ENCODE measurements around the gene NPAS3.

NPAS3 gene

GRCh38 chr14:33393895-33394368 lies 455.3 kb downstream of the NPAS3 start:
- DNase-seq = no peak

- DNase-seq = no peak
These were observed 462.6 kb downstream of the NPAS3 start for GRCh38 chr14:33401311-33401710.

DNA sequence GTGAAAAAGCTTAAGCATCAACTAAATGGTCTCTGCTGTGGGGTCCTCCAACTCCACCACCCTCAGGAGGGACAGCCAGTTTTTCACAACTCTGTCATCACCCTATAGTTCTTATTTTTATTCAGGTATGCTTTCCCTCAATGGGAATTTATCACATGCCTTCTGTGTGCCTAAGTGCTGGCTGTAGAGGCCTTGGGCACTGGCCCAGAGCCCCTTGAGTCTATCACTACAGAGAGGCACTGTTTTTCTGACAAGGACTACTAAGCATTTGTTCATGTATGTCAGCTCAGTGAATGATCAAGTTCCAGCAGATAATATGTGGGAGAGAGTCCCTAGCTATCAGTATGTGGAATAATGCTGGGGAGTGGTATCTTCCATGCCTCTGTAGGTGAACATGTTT lies 463.9 kb downstream of the NPAS3 start:
- no peak for DNase-seq

DNA sequence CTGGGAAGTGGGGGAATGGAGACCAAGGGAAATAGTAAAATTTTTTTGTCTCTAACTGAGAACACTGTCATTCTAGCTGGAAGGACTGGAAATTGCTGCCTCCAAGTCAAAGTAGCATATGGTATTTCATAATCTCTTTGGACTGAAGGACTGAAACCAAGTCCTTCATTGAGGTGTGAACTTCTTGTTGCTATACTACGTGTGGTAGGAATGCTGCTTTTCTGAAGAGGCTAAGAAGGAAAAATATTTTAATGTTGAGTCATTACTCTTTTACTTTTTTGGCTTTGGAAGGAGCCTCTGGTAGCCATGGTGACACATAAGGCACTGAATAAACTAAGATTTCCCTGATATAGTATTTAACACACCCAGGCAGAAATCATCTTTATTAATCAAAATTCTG lies 465.4 kb downstream of the NPAS3 start:
- DNase-seq = no peak

GRCh38 chr14:33404964-33405574 lies 466.4 kb downstream of the NPAS3 start:
- DNase-seq = no peak

DNA sequence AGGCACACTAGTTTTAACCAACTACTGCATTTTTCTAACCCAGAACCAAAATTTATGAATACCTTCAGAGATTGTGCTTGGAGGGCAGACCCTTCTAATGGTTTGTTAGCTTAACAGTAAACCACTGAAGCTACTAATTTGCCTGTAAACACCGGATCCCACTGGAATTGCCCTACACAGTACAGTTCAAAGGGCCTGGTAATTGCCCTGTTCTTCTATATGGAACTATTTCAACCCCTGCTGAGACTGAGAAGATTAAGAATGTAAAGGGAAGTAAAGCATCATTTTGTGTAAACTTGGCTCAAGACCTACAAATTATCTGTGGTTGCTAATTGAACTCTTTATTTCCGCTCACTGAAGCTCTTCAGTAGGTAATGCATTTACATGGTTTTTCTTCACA lies 468.1 kb downstream of the NPAS3 start:
- no peak for DNase-seq

DNA sequence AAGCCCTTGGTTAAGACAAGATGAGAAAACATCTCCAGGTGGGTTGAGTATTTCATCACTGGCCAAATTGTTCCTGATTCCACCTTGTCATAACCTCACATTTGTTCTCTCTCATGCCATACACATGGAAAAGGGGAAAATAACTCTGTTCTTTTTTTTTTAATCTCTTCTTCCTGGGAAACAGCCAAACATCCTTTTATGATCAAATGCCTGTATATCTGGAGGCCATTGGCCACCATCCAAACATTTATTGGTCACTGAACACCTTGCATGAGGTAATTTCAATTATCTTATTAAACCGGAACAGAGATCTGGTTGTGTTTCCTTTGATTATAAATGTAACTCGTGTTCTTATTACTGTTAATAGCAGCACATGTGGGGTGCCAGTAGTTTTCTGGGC lies 469.6 kb downstream of the NPAS3 start:
- no peak for DNase-seq

DNA sequence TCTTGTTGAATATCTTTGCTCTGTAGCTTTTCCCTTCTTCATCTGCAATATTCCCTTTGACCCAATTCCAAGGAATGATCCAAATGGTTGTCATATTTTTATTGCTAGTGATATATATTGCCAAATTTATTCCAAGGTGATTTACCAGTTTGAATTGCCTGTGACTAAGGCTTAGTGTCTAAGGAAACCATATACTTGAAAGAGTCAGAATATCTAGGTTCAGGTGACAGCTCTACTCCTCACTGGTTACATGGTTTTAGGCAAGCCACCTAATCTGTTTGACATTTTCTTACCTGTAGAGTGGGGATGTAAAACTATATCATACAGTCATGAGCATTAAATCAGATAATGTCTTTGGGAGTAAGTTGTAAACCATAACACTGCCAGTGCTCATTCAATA lies 473.8 kb downstream of the NPAS3 start:
- no peak for DNase-seq

GRCh38 chr14:33413381-33413780 lies 474.7 kb downstream of the NPAS3 start:
- no peak for DNase-seq

GRCh38 chr14:33414041-33414440 lies 475.4 kb downstream of the NPAS3 start:
- no peak for DNase-seq

DNA sequence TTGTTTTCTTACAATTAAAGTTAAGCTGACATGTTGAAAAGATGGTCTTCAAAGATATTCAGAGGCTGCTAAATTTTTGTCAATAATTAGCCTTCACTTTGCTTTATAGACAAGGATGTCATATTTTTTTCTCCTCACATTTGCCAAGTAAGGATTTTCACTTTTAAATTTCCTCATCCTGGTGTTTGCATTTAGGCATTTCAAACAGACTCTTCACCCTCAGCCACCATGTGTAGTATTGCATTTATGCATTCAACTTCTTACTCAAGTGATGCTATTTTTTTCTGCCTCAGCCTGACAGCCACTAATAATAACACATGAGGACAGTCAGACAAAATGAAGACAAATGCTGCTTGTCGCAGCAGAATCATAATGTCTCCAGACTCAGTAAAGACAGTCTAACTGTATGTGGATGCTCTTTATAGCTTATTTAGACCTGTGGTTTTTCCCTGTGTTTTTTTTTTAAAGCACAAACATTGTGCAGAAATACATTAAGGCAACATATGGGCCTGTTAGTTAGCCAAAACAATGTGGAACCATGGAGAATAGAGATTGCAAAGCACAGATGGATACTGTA lies 481.5 kb downstream of the NPAS3 start:
- no peak for DNase-seq

GRCh38 chr14:33430414-33431035 lies 491.8 kb downstream of the NPAS3 start:
- no peak for DNase-seq

GRCh38 chr14:33432407-33433023 lies 493.8 kb downstream of the NPAS3 start:
- DNase-seq = peak; percentile 17

- no peak for DNase-seq
These were observed 494.7 kb downstream of the NPAS3 start for GRCh38 chr14:33433396-33433795.

DNA sequence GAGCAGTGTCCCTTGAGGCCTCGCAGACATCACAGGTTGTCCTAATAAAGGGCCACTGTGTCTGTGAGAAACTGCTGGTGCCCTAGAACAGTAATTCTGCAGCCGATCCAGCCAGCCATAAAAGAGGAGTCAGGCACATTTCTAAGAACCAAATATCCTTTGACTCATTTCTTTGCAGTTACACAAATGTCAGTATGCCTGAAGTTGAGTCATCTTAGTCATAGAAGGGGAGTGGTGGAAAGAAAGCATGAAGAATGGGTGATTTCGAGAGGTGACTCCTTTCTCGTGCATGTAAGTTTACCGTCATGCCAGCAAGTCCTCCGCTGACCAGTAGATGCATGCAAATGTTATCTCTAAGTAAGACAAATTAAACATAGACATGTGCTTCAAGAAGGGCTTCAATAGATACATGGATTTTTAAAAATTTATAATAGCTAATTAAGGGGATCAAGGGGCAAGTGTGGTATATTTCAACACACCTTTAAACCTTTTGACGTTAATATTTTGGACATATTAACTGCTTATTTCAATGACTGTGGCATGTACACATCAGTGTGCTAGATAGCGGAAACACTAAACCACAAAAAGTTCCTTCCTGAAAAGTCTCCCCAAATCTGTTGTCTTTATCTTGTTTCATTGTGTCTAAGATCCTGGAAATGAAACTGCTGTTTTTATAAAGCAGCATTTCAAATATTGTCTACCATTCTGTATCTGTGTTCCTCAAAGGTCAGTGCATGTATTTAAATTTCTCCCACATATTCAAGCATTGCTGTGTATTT lies 497.4 kb downstream of the NPAS3 start:
- peak; percentile 66 for DNase-seq

- DNase-seq = no peak
These were observed 503.0 kb downstream of the NPAS3 start for GRCh38 chr14:33441633-33442032.

GRCh38 chr14:33444136-33444535 lies 505.5 kb downstream of the NPAS3 start:
- DNase-seq = no peak

DNA sequence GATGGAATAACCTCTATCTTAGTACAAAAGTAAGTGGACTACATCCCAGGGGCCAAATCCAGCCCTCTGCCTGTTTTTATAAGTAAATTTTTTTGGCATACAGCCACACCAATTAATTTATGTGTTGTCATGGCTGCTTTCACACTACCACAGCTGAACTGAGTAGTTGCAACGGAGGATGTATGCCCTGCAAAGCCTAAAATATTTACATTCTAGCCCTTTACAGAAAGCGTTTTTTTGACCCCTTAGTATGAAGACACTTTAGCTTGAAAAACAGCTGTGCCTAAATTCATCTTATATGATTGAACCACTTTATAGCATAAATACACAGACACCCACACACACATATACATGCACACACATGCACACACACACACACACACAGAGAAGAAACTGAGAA lies 510.6 kb downstream of the NPAS3 start:
- no peak for DNase-seq

- no peak for DNase-seq
These were observed 511.2 kb downstream of the NPAS3 start for GRCh38 chr14:33449703-33450395.

DNA sequence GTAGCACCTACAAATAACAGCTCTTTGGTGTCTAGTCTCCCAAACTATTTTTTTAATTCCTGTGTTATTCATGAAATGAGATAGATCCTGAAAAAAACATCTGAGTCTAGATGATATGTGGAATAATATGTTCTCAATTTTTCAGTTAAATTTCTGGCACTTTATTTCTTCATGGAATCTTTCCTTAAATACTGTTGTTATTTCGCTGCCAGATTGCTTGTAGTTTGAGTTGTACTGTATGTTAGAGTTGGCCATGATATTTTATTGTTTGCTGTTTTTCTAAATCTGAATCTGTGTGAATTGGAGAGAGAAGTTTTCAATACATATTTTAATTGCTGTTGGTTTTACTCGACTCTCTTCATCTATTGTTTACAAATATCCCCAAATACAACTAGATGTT lies 511.7 kb downstream of the NPAS3 start:
- no peak for DNase-seq

GRCh38 chr14:33451211-33451610 lies 512.5 kb downstream of the NPAS3 start:
- no peak for DNase-seq

GRCh38 chr14:33452995-33453394 lies 514.3 kb downstream of the NPAS3 start:
- no peak for DNase-seq
